Loucy (cell line): ENCODE data around the gene TFDP1.

Experiments
- H2AFZ ChIP-seq: fragments of 200-600 bp; sonication (generic); 2 replicates; pipeline ENCODE4 v1.6.0; 2016; ENCODE audit warnings: antibody characterized with exemption, mild to moderate bottlenecking, low read length, moderate library complexity
- H3F3A ChIP-seq: fragments of 200-600 bp; 2 replicates; pipeline ENCODE4 v1.6.0; 2016; ENCODE audit warnings: antibody characterized with exemption, low read depth, mild to moderate bottlenecking
- H3K27me3 ChIP-seq: fragments of 200-600 bp; sonication (generic); 2 replicates; pipeline ENCODE4 v1.6.1; 2014; ENCODE audit warnings: low read length, mild to moderate bottlenecking; ENCODE audit not compliant: insufficient read depth, poor library complexity, severe bottlenecking
- H3K36me3 ChIP-seq: fragments of 200-600 bp; sonication (generic); 2 replicates; pipeline ENCODE4 v1.6.1; 2016; ENCODE audit warnings: low read length; ENCODE audit not compliant: insufficient read depth
- H3K4me1 ChIP-seq: fragments of 200-600 bp; sonication (generic); 2 replicates; pipeline ENCODE4 v1.5.1; 2014; ENCODE audit warnings: low read length, mild to moderate bottlenecking; ENCODE audit not compliant: insufficient read depth, poor library complexity, severe bottlenecking
- H3K4me2 ChIP-seq: fragments of 200-600 bp; sonication (generic); 2 replicates; pipeline ENCODE4 v1.6.0; 2014; ENCODE audit warnings: antibody characterized with exemption, low read length, low read depth, mild to moderate bottlenecking; ENCODE audit not compliant: poor library complexity, severe bottlenecking
- H3K4me3 ChIP-seq: fragments of 200-600 bp; sonication (generic); 2 replicates; pipeline ENCODE4 v1.5.1; 2014; ENCODE audit warnings: low read length, mild to moderate bottlenecking, mixed read lengths; ENCODE audit not compliant: poor library complexity, severe bottlenecking
- H3K79me2 ChIP-seq: fragments of 200-600 bp; sonication (generic); 2 replicates; pipeline ENCODE4 v1.6.1; 2014; ENCODE audit warnings: low read length; ENCODE audit not compliant: insufficient read depth
- H3K9ac ChIP-seq: fragments of 200-600 bp; sonication (generic); 2 replicates; pipeline ENCODE4 v1.6.0; 2014; ENCODE audit warnings: mild to moderate bottlenecking, low read depth, low read length, moderate library complexity; ENCODE audit not compliant: poor library complexity, severe bottlenecking
- H3K9me2 ChIP-seq: fragments of 200-600 bp; sonication (generic); replicated peaks from 2 replicates; pipeline ENCODE4 v1.6.1; 2016; ENCODE audit warnings: low read depth, low read length, mixed read lengths
- H3K9me3 ChIP-seq: fragments of 200-600 bp; sonication (generic); 2 replicates; pipeline ENCODE4 v1.6.1; 2014; ENCODE audit warnings: mild to moderate bottlenecking, antibody characterized with exemption, low read length, low read depth; ENCODE audit not compliant: insufficient read depth
- H4K20me1 ChIP-seq: fragments of 200-600 bp; sonication (generic); 2 replicates; pipeline ENCODE4 v1.6.0; 2014; ENCODE audit warnings: antibody characterized with exemption, low read length, mild to moderate bottlenecking; ENCODE audit not compliant: insufficient read depth, poor library complexity, severe bottlenecking
- CTCF ChIP-seq: fragments of 200-600 bp; sonication (generic); conservative IDR thresholded peaks from 2 replicates; pipeline ENCODE4 v1.5.1; 2014; ENCODE audit warnings: mild to moderate bottlenecking, antibody characterized with exemption, low read length
- EZH2phosphoT487 ChIP-seq: fragments of 200-600 bp; IDR thresholded peaks from 2 replicates; pipeline ENCODE4 v1.6.1; 2018; ENCODE audit warnings: antibody characterized with exemption, mild to moderate bottlenecking, moderate library complexity, borderline replicate concordance

The TFDP1 gene

GRCh38 chr13:113637262-113638160 is 53.0 kb downstream of the TFDP1 start:
- Histone ChIP-seq H3F3A (no peaks in the 10 kb centered on the region), H3K9me2 (no peaks in the 10 kb centered on the region), H2AFZ (no peak overlapping the region), H3K27me3 (no peaks in the 10 kb centered on the region), H3K4me1 (no peaks in the 10 kb centered on the region), H3K79me2 (no peaks in the 10 kb centered on the region), H4K20me1 (no peaks in the 10 kb centered on the region), H3K9ac (no peak overlapping the region), H3K4me2 (no peak overlapping the region), H3K36me3 (no peaks in the 10 kb centered on the region), H3K4me3 (no peak overlapping the region), H3K9me3 (no peaks in the 10 kb centered on the region)
- no peak for TF ChIP-seq CTCF
- no peak for TF ChIP-seq EZH2phosphoT487

- Histone ChIP-seq H3K79me2 (no peaks in the 10 kb centered on the region), H3K4me3 (no peak overlapping the region), H3K4me1 (no peaks in the 10 kb centered on the region), H3K36me3 (no peaks in the 10 kb centered on the region), H3K27me3 (no peaks in the 10 kb centered on the region), H3F3A (no peaks in the 10 kb centered on the region), H4K20me1 (no peaks in the 10 kb centered on the region), H3K9me3 (no peaks in the 10 kb centered on the region), H3K9me2 (no peaks in the 10 kb centered on the region), H3K9ac (no peak overlapping the region), H2AFZ (no peak overlapping the region), H3K4me2 (no peak overlapping the region)
- TF ChIP-seq CTCF: no peak
- TF ChIP-seq EZH2phosphoT487: no peak
Measured at GRCh38 chr13:113638173-113638746, 53.7 kb downstream of the TFDP1 start.

GRCh38 chr13:113638806-113639205 is 54.3 kb downstream of the TFDP1 start:
- H3K9me3 ChIP-seq: no peaks in the 10 kb centered on the region
- no peaks in the 10 kb centered on the region for H4K20me1 ChIP-seq
- no peak overlapping the region for H3K9ac ChIP-seq
- no peak overlapping the region for H3K4me3 ChIP-seq
- H2AFZ ChIP-seq: no peak overlapping the region
- H3K4me2 ChIP-seq: no peak overlapping the region
- H3K9me2 ChIP-seq: no peaks in the 10 kb centered on the region
- H3K79me2 ChIP-seq: no peaks in the 10 kb centered on the region
- TF ChIP-seq EZH2phosphoT487: no peak
- TF ChIP-seq CTCF: no peak
- no peaks in the 10 kb centered on the region for H3F3A ChIP-seq
- no peaks in the 10 kb centered on the region for H3K4me1 ChIP-seq
- no peaks in the 10 kb centered on the region for H3K36me3 ChIP-seq
- no peaks in the 10 kb centered on the region for H3K27me3 ChIP-seq
